Effector memory CD4-positive, alpha-beta T cell (primary cell): ENCODE results near the gene ADD3.

Experiments
- DNase-seq, 3 donors: peaks; one replicate each; pipeline ENCODE4 v3.0.0-alpha.2; 2020
- H3K27ac ChIP-seq: 2 replicates; pipeline ENCODE4 v1.7.0; 2013; ENCODE audit warnings: mild to moderate bottlenecking, low read length, moderate library complexity; ENCODE audit not compliant: insufficient read depth, poor library complexity, severe bottlenecking
- H3K27me3 ChIP-seq: replicated peaks from 2 replicates; pipeline ENCODE4 v1.7.0; 2013; ENCODE audit warnings: mild to moderate bottlenecking, low read length; ENCODE audit not compliant: insufficient read depth, control insufficient read depth, poor library complexity, severe bottlenecking
- H3K36me3 ChIP-seq: 2 replicates; pipeline ENCODE4 v1.7.0; 2013; ENCODE audit warnings: mild to moderate bottlenecking, low read length, moderate library complexity; ENCODE audit not compliant: control insufficient read depth, insufficient read depth
- H3K4me1 ChIP-seq: 2 replicates; pipeline ENCODE4 v1.7.0; 2013; ENCODE audit warnings: low read length, mild to moderate bottlenecking; ENCODE audit not compliant: control insufficient read depth, insufficient read depth, poor library complexity, severe bottlenecking
- H3K4me3 ChIP-seq: 2 replicates; pipeline ENCODE4 v1.7.0; 2013; ENCODE audit warnings: low read length, low read depth, mild to moderate bottlenecking; ENCODE audit not compliant: insufficient read depth, poor library complexity, severe bottlenecking
- H3K9me3 ChIP-seq: 2 replicates; pipeline ENCODE4 v1.7.0; 2013; ENCODE audit warnings: mild to moderate bottlenecking, low read length, moderate library complexity; ENCODE audit not compliant: control insufficient read depth

ADD3 gene

GRCh38 chr10:110138197-110138812 lies 130.5 kb downstream of the ADD3 start:
- Histone ChIP-seq H3K27me3 (no peaks in the 10 kb centered on the region), H3K36me3 (peaks cover 2% of the 10 kb centered on the region), H3K27ac (no peak overlapping the region), H3K4me1 (peaks cover 6% of the 10 kb centered on the region), H3K9me3 (no peaks in the 10 kb centered on the region), H3K4me3 (no peak overlapping the region)
- DNase-seq = no peak

- Histone ChIP-seq H3K4me3 (no peak overlapping the region), H3K27ac (no peak overlapping the region), H3K36me3 (no peaks in the 10 kb centered on the region), H3K27me3 (no peaks in the 10 kb centered on the region), H3K9me3 (no peaks in the 10 kb centered on the region), H3K4me1 (peaks cover 6% of the 10 kb centered on the region)
- no peak for DNase-seq
Observed at GRCh38 chr10:110141185-110141584, 133.4 kb downstream of the ADD3 start.

DNA sequence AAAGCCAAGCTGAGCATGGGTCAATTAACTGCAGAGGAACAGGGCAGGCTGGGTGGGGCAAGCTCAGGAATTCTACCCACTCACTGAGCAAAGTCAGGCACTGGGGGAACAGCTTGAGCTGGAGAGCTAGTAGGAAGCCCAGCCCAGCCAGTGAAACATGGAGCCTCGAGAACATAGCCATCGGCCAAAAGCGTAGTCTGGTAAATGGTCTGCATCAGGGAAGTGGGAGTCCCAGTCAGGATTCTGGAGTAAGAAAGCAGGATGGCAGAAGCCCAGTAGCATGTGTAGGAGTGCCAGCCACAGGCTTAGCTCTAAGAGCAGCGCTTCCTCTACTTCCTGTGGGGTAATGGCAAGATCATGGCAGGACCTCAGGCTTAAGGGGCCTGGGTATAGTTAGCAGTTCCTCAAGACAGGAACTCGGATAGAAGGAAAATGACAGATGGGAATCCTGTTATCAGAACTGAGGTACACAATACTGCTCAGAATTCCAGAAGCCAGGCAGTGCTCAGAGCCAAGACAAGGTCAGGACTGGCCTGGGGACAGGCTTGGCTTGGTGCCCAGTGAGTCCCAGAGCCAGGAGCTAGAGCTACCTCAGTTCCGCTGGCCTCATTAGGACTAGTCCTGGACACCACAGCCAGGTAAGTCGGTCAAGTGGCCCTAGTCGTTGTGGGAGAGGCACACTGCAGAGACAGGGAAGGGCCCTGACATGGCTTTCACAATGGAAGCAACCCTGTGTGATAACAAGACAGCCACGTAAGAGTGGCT lies 134.3 kb downstream of the ADD3 start:
- Histone ChIP-seq H3K4me3 (no peak overlapping the region), H3K36me3 (no peaks in the 10 kb centered on the region), H3K9me3 (no peaks in the 10 kb centered on the region), H3K4me1 (peaks cover 6% of the 10 kb centered on the region), H3K27ac (no peak overlapping the region), H3K27me3 (no peaks in the 10 kb centered on the region)
- DNase-seq = no peak

- Histone ChIP-seq H3K4me1 (no peaks in the 10 kb centered on the region), H3K9me3 (no peaks in the 10 kb centered on the region), H3K36me3 (no peaks in the 10 kb centered on the region), H3K27me3 (no peaks in the 10 kb centered on the region), H3K27ac (no peak overlapping the region), H3K4me3 (no peak overlapping the region)
- no peak for DNase-seq
Observed at GRCh38 chr10:110142965-110143364, 135.2 kb downstream of the ADD3 start.

GRCh38 chr10:110144507-110144906 lies 136.7 kb downstream of the ADD3 start:
- no peak overlapping the region for H3K27ac ChIP-seq
- no peak overlapping the region for H3K4me3 ChIP-seq
- H3K27me3 ChIP-seq = no peaks in the 10 kb centered on the region
- H3K9me3 ChIP-seq = no peaks in the 10 kb centered on the region
- H3K36me3 ChIP-seq = no peaks in the 10 kb centered on the region
- H3K4me1 ChIP-seq = no peaks in the 10 kb centered on the region
- no peak for DNase-seq

DNA sequence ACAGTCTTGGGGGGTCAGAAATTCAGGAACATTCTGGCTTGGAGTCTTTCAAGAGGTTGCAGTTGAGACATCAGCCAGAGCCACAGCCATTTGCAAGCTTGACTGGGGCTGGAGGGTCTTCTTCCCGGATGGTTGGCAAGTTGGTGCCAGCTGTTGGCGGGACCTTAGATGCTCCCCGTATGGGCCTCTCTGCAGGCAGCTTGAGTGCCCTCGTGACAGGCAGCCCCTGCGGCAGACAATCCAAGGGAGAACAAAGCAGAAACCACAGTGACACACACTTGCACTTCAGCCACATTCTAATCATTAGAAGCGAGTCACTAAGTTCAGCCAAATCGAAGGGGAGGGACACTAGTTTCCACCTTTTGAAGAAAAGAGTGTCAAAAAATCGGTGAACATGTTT lies 140.2 kb downstream of the ADD3 start:
- Histone ChIP-seq H3K4me1 (no peaks in the 10 kb centered on the region), H3K36me3 (no peaks in the 10 kb centered on the region), H3K27ac (no peak overlapping the region), H3K27me3 (peaks cover 17% of the 10 kb centered on the region), H3K4me3 (no peak overlapping the region), H3K9me3 (no peaks in the 10 kb centered on the region)
- DNase-seq = no peak

GRCh38 chr10:110149259-110149658 lies 141.5 kb downstream of the ADD3 start:
- Histone ChIP-seq H3K4me3 (no peak overlapping the region), H3K36me3 (no peaks in the 10 kb centered on the region), H3K4me1 (no peaks in the 10 kb centered on the region), H3K27ac (no peak overlapping the region), H3K27me3 (peaks cover 17% of the 10 kb centered on the region), H3K9me3 (no peaks in the 10 kb centered on the region)
- DNase-seq = no peak

DNA sequence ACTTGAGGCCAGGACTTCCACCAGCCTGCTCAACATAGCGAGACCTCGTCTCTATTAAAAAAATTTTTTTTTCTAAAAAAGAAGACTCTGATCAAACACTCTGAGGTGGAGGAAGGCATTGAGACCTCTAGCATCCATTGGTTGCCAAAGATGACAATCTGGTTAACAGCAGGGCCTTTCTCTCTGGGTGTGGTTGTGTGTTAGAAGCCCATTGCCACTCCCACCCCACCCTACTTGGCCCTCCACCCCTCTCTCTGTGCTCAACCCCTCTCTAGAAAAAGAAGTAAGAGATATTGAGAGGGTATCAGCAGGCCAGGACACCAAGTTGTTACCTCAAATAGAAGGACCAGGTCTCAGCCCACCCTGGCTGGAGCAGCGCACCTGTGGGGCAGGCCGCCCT lies 142.3 kb downstream of the ADD3 start:
- no peaks in the 10 kb centered on the region for H3K36me3 ChIP-seq
- no peaks in the 10 kb centered on the region for H3K9me3 ChIP-seq
- H3K27me3 ChIP-seq = peaks cover 20% of the 10 kb centered on the region
- no peak overlapping the region for H3K27ac ChIP-seq
- no peaks in the 10 kb centered on the region for H3K4me1 ChIP-seq
- no peak for DNase-seq
- H3K4me3 ChIP-seq = no peak overlapping the region

GRCh38 chr10:110150981-110151380 lies 143.2 kb downstream of the ADD3 start:
- Histone ChIP-seq H3K27me3 (peaks cover 22% of the 10 kb centered on the region), H3K36me3 (no peaks in the 10 kb centered on the region), H3K4me1 (peaks cover 1% of the 10 kb centered on the region), H3K9me3 (no peaks in the 10 kb centered on the region), H3K27ac (no peak overlapping the region), H3K4me3 (no peak overlapping the region)
- DNase-seq = no peak

GRCh38 chr10:110151467-110151866 lies 143.7 kb downstream of the ADD3 start:
- Histone ChIP-seq H3K9me3 (no peaks in the 10 kb centered on the region), H3K4me1 (peaks cover 6% of the 10 kb centered on the region), H3K27ac (no peak overlapping the region), H3K27me3 (peaks cover 22% of the 10 kb centered on the region), H3K36me3 (no peaks in the 10 kb centered on the region), H3K4me3 (no peak overlapping the region)
- DNase-seq = no peak
